Measurements from ENCODE around the gene PRKCB. TPM values are rescaled to one million over a fixed set of nuclear protein-coding genes. Genes with fewer than 3 reads are reported as not detected.
A peak's percentile ranks its signal among the peaks of the same experiment; 100 is the strongest.

The PRKCB gene
- total RNA-seq, 3 donors from 2014 or later, result 41.4 to 66.8 (median 63.3) TPM

DNA sequence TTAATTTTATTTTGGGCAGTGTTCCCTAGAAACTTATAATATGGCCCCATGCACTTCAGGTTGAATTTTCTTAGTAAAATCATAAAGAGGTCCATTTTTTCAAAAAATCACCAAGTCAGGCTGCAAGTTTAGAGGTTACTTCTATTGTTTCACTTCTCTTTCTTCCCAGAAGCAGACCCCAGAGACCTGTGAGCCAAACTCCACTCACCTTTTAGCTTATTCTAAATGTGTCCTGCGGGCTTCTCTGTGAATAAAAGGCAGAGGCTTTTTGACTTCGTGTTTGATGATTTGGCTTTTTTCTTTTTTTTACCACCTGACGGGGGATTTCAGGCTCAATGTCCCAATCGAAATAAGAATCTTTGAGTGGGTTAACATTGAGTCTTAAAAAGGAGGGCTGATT, 7.4 kb downstream of the PRKCB start:
- Mint-ChIP-seq H3K4me1 (ENCODE audit: low read depth) (peaks cover 82% of the 10 kb centered on the region), H3K36me3 (ENCODE audit: insufficient read depth) (peaks cover 35% of the 10 kb centered on the region), H3K4me3 (peak overlapping the region; percentile 20), H3K27me3 (ENCODE audit: low read depth) (no peaks in the 10 kb centered on the region), H3K9me3 (no peaks in the 10 kb centered on the region)
- DNase-seq (no peak), ATAC-seq (no peak)

DNA sequence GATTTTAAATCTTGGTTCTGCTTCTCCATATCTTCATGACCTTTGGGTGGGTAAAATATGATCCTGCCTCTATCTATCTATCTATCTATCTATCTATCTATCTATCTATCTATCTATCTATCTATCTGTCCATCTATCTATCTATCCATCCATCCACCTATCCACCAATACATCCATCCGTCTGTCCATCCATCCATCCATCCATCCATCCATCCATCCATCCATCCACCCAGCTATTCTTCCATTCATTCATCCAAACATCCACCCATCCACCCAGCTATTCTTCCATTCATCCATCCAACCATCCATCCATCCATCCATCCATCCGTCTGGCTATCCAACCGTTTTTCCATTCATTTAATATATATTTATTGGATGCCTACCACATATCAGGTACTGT, 11.5 kb downstream of the PRKCB start:
- DNase-seq (no peak), ATAC-seq (no peak)
- Mint-ChIP-seq H3K27me3 (ENCODE audit: low read depth) (no peaks in the 10 kb centered on the region), H3K9me3 (no peaks in the 10 kb centered on the region), H3K4me1 (ENCODE audit: low read depth) (peaks cover 85% of the 10 kb centered on the region), H3K36me3 (ENCODE audit: insufficient read depth) (peaks cover 30% of the 10 kb centered on the region), H3K4me3 (no peak overlapping the region)

DNA sequence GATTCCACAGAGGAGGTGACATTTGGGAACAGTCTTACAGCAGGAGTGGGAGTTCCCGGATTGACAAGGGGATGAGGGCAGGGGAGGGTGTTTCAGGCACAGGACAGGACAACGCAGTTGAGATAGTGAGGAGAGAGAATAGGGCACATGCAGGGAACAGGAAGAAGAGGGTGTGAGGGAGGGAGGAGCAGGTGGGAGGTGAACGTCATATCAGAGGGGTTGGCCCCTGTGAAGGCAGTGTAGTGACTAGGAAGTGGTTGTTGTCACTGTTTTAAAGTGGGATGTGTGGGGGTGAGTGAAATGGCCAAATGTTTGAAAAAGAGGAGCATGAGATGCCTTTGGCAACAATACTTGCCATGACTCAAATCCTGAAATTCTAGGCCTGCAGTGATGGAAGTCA, 12.2 kb downstream of the PRKCB start:
- ATAC-seq (peak; percentile 84 to 91), DNase-seq (peak; percentile 46)
- Mint-ChIP-seq H3K36me3 (ENCODE audit: insufficient read depth) (peaks cover 30% of the 10 kb centered on the region), H3K27me3 (ENCODE audit: low read depth) (no peaks in the 10 kb centered on the region), H3K4me1 (ENCODE audit: low read depth) (peaks cover 85% of the 10 kb centered on the region), H3K9me3 (no peaks in the 10 kb centered on the region), H3K4me3 (peak overlapping the region; percentile 9)

DNA sequence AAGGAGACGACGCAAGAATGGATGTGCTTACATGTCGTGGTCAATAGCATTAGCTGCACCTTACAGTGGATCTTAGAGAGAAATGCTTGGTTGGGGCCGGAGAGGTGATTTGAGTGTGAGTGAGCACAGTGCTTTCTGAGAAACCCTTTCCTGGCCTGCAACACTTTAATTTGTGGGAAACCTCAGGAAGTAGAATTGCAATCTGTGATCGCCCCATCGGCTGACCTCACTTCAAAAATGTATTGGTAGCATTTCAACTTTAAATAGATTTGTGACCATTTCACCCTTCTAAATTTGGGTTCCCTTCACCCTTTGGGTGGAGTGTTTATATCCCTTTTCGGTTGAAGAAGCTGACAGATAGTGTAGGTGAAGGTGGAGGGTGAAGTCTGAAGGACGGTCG, 13.2 kb downstream of the PRKCB start:
- Mint-ChIP-seq H3K36me3 (ENCODE audit: insufficient read depth) (peaks cover 29% of the 10 kb centered on the region), H3K4me3 (no peak overlapping the region)
- ATAC-seq, result no peak

DNA sequence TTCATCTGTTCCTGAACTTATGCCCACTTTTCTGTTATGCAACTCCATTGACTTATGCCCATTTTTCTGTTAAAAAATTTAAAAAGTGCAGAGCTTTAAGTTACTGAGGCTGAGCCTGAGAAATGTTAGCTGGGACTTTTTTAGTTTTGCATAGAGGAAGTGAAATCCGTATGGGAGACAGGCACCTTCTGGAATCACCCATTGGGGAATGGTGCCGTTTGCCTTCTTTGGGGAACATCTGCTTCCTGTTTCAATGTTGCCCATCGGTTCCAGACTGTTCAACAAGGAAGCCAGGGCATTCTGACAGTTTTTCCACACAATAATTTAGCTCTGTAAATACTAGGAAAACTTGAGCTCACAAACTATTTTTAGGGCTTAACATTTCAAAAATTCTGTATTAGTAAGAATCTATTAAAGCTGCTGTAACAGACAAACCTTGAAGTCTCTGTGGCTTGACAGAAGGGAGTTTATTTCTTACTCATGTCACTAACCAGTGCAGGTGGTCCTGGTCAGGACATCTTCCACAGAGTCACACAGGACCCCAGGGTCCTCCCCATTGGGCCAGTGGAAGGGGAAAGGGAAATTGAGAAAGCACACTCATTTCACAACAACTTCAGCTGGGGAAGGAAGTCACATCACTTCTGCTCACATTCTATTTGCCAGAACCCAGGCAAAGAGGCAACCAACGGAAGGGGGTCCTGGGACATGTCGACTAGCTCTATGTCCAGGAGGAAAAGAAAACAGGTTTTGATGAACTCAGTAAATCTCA, 17.2 kb downstream of the PRKCB start:
- H3K27me3 Mint-ChIP-seq (ENCODE audit: low read depth), result no peaks in the 10 kb centered on the region
- ATAC-seq (peak; percentile 32 to 35), DNase-seq (no peak)
- H3K9me3 Mint-ChIP-seq, result no peaks in the 10 kb centered on the region
- no peak overlapping the region for H3K4me3 Mint-ChIP-seq
- peaks cover 93% of the 10 kb centered on the region for H3K4me1 Mint-ChIP-seq (ENCODE audit: low read depth)
- H3K36me3 Mint-ChIP-seq (ENCODE audit: insufficient read depth), result peaks cover 16% of the 10 kb centered on the region

More for the DNA sequence above, 13.2 kb downstream of the PRKCB start:
- Mint-ChIP-seq H3K27me3 (ENCODE audit: low read depth) (no peaks in the 10 kb centered on the region), H3K9me3 (no peaks in the 10 kb centered on the region), H3K4me1 (ENCODE audit: low read depth) (peaks cover 86% of the 10 kb centered on the region)
- DNase-seq, result no peak

DNA sequence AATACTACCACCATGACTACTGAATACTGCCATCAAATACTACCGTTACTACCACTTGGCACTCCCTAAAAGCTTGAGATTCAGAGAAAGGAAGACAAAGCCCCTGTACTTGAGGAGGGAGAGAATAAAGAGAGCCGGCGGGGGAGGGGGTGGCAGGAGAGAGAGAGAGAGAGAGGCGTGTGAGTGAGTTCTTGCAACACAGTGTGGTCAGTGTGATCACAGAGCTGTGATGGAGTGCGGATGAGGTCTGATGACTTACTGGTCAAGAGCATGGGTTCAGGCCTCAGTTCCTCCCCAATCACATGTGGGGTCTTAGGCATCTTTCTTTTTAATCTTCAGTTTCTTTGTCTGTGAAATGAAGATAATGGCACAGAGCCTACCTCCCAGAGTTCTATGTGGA, 19.2 kb downstream of the PRKCB start:
- Mint-ChIP-seq H3K36me3 (ENCODE audit: insufficient read depth) (peaks cover 12% of the 10 kb centered on the region), H3K9me3 (no peaks in the 10 kb centered on the region), H3K27me3 (ENCODE audit: low read depth) (no peaks in the 10 kb centered on the region), H3K4me1 (ENCODE audit: low read depth) (peaks cover 95% of the 10 kb centered on the region), H3K4me3 (no peak overlapping the region)
- ATAC-seq (no peak), DNase-seq (no peak)

DNA sequence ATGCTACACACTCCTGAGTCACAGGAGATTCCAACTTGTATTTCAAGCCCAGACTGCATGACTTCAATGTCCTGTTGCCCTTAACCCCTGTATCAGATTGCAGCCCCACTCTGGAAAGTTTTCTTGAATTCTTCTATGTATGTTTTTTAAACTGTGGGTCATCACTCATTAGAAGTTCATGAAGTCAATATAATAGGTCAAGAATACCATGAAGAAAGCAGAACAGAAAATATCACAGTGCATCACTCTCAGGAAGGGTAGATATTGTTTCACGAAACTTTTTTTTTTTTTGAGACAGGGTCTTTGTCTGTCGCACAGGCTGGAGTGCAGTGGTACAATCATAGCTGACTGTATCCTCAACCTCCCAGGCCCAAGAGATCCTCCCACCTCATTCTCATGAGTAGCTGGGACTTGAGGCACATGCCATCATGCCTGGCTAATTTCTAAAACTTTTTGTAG, 20.5 kb downstream of the PRKCB start:
- H3K4me3 Mint-ChIP-seq, result no peak overlapping the region
- no peak for DNase-seq
- ATAC-seq, result peak in 1 of 2 donors; percentile 38

DNA sequence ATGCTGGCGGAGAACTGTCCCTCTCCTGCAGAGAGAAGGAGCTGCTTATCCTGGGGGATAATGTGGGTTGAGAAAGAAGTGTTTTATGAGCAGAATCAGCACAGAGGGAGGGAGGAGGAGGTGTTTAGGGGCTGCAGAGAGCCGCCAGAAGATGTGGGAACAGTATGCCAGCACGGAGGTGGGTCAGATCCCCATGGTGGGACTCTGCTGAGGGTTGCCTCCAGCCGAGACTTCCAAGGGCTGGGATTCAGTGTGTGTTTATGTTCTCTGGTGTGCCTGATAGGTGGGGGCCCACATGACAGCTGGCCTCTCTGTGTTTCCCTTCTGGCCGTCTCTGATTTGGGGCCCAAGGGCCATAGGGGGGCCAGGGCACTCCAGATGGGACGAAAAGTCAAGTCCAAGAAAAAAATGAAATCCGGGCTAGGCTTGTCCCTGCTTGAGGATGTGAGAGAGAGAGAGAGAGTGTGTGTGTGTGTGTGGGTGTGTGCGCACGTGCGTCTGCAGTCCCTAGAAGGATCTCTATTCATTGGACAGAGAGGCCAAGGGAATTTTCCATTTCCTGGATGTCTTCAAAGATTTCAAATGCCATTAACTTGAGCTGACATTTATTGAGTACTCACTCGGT, 21.6 kb downstream of the PRKCB start:
- H3K4me1 Mint-ChIP-seq (ENCODE audit: low read depth), result peaks cover 89% of the 10 kb centered on the region
- H3K27me3 Mint-ChIP-seq (ENCODE audit: low read depth), result no peaks in the 10 kb centered on the region
- no peak overlapping the region for H3K4me3 Mint-ChIP-seq
- DNase-seq (no peak), ATAC-seq (no peak)
- peaks cover 4% of the 10 kb centered on the region for H3K36me3 Mint-ChIP-seq (ENCODE audit: insufficient read depth)
- H3K9me3 Mint-ChIP-seq, result no peaks in the 10 kb centered on the region

More for the DNA sequence above, 20.5 kb downstream of the PRKCB start:
- H3K4me1 Mint-ChIP-seq (ENCODE audit: low read depth), result peaks cover 88% of the 10 kb centered on the region
- H3K9me3 Mint-ChIP-seq, result no peaks in the 10 kb centered on the region
- no peaks in the 10 kb centered on the region for H3K27me3 Mint-ChIP-seq (ENCODE audit: low read depth)
- peaks cover 6% of the 10 kb centered on the region for H3K36me3 Mint-ChIP-seq (ENCODE audit: insufficient read depth)

DNA sequence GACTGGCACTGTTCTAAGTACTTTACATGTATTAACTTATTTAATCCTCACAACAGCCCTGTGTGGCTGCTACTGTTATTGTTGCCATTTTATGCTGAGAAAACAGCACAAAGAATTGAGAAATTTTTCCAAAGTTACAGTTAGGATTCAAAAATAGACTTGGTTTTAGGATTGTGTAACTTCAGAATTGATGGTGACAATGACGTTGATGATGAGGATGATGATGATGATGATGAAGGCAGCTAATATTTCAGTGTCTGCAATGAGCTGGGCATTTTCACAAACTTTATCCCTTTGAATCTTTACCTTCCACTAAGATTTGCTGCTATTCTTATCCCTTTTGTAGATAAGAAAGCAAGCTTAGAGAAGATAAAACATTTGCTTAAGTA, 22.1 kb downstream of the PRKCB start:
- no peak for ATAC-seq
- H3K36me3 Mint-ChIP-seq (ENCODE audit: insufficient read depth), result peaks cover 4% of the 10 kb centered on the region
- H3K27me3 Mint-ChIP-seq (ENCODE audit: low read depth), result no peaks in the 10 kb centered on the region
- H3K4me1 Mint-ChIP-seq (ENCODE audit: low read depth), result peaks cover 87% of the 10 kb centered on the region
- H3K4me3 Mint-ChIP-seq, result no peak overlapping the region
- no peak for DNase-seq
- H3K9me3 Mint-ChIP-seq, result no peaks in the 10 kb centered on the region

DNA sequence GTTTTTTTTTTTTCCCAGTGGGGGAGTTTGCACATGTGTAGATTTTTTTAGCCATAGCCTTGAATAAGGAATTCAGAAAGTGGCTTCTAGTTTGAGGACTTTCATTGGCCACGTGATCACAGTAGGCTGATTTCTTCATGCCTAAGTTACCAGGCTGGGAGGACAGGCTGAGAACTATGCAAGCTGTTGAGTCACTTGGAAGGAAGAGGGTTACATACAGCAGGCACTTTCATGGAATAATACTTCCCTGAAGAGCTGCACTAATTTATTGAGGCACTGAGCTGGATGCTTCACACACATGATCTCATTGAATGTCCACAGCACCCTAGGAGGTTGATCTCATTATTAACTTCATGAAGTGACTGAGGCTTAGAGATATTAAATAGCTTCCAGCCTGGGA, 22.8 kb downstream of the PRKCB start:
- Mint-ChIP-seq H3K27me3 (ENCODE audit: low read depth) (no peaks in the 10 kb centered on the region), H3K4me3 (no peak overlapping the region), H3K4me1 (ENCODE audit: low read depth) (peaks cover 85% of the 10 kb centered on the region), H3K9me3 (no peaks in the 10 kb centered on the region), H3K36me3 (ENCODE audit: insufficient read depth) (peaks cover 2% of the 10 kb centered on the region)
- ATAC-seq (no peak), DNase-seq (no peak)

DNA sequence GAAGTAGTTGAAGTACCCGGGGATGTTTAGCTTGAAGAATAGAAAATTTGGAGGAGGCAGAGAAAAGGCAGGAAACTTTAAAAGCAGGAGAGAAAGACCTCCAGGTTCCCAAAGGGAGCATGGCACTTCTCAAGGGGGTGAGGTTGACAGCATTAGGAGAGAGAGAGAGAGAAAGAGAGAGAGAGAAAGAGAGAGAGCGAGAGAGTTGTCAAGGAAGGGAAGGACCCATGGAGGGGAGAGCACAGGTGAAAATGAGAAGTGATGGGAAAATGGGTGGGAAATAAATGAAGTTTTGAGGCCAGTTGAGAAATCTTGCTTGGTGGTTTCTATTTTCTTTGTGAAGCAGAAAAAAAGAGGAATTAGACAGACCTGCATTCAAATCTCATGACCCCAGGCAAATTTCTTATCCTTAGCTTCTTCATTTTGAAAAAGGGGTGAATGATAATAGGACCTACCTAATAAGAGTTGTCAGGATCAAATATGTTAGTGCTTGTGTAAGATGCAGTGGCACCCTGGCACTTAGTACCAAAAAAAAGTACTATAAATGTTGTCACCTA, 24.0 kb downstream of the PRKCB start:
- no peaks in the 10 kb centered on the region for H3K27me3 Mint-ChIP-seq (ENCODE audit: low read depth)
- H3K4me1 Mint-ChIP-seq (ENCODE audit: low read depth), result peaks cover 86% of the 10 kb centered on the region
- no peaks in the 10 kb centered on the region for H3K9me3 Mint-ChIP-seq
- H3K4me3 Mint-ChIP-seq, result no peak overlapping the region
- ATAC-seq (no peak), DNase-seq (no peak)
- no peaks in the 10 kb centered on the region for H3K36me3 Mint-ChIP-seq (ENCODE audit: insufficient read depth)

DNA sequence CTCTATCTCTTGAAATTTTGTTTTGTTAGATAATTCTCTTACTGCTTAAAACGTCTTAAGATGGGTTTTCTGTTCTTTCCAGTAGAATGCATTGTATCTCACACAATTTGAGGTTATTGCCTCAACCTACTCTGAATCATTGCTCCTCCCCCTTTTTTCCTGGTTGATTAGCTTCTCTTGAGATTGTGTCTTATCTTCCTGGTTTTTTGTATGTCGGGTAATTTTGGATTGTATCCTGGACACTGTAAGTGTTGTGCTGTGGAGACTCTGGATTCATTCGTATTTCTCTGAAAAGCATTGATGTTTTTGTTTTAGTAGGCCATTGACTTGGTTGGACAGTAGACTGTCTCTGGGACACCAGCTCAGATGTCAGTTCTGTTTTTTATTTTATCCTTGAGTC, 26.1 kb downstream of the PRKCB start:
- peaks cover 81% of the 10 kb centered on the region for H3K4me1 Mint-ChIP-seq (ENCODE audit: low read depth)
- H3K4me3 Mint-ChIP-seq, result no peak overlapping the region
- ATAC-seq (no peak), DNase-seq (no peak)
- H3K9me3 Mint-ChIP-seq, result no peaks in the 10 kb centered on the region
- H3K27me3 Mint-ChIP-seq (ENCODE audit: low read depth), result no peaks in the 10 kb centered on the region
- H3K36me3 Mint-ChIP-seq (ENCODE audit: insufficient read depth), result no peaks in the 10 kb centered on the region

DNA sequence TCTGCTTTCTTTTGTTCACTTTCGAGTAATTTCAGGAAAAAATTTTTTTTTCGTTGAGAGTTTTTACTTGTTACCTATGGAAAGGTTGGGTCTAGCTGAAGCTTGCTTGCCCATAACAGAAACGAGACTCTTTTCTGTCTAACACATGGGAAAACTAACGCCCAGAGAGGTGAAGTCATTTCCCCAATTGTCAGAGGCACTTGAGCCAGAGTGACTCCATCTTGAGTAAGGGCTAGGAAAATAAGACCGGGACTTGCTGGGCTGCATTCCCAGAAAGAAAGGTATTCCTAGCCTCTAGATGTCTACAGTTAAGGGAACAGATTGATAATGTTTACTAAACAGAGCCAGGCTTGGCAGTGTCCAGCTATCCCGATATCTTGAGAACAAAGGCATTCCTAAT, 26.8 kb downstream of the PRKCB start:
- DNase-seq, result no peak
- no peak overlapping the region for H3K4me3 Mint-ChIP-seq
- no peaks in the 10 kb centered on the region for H3K9me3 Mint-ChIP-seq
- no peaks in the 10 kb centered on the region for H3K36me3 Mint-ChIP-seq (ENCODE audit: insufficient read depth)
- H3K4me1 Mint-ChIP-seq (ENCODE audit: low read depth), result peaks cover 81% of the 10 kb centered on the region
- H3K27me3 Mint-ChIP-seq (ENCODE audit: low read depth), result no peaks in the 10 kb centered on the region
- ATAC-seq, result no peak

DNA sequence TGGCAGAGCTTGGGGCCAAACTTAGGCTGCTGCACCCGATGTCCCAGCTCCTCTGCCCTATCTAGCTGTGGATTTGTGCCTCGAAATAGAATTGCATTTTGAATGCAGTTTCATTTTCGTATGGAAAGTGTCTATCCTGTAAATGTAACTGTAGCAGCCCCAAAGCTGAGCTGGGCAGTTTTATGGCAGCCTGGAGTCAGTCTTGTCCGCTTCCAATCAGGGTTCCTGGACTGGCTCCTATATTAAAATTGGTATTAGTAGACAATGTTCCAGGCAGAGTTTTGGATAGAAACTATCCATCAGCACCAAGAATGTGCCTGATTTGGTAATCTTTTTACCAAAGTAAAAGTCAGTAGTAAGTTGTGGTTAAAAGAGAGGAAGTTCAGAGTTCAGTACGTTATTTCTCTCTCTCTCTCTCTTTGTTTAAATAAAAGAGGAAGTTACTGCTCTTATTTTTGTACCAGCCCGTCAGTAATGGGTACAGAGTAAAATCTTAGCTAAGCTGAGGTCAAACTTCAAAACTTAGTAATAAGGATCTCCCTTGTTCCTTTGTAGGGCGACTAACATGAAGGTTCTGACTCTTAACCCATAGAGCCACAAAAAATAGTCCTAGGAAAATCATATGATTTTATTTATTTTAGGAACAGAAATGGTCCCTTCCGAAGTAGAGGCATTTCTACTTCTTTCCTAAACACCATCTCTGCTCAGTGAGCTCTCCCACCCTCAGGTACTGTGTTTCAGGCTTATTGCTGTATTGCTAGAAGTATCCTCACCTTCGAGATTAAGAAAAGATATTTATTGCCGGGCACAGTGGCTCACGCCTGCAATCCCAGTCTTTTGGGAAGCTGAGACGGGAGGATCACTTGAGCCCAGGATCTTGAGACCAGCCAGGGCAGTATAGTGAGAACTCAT, 28.0 kb downstream of the PRKCB start:
- Mint-ChIP-seq H3K4me1 (ENCODE audit: low read depth) (peaks cover 81% of the 10 kb centered on the region), H3K9me3 (no peaks in the 10 kb centered on the region), H3K4me3 (peak overlapping the region; percentile 79), H3K36me3 (ENCODE audit: insufficient read depth) (no peaks in the 10 kb centered on the region), H3K27me3 (ENCODE audit: low read depth) (no peaks in the 10 kb centered on the region)
- ATAC-seq (peak; percentile 79), DNase-seq (no peak)

All from activated T-cell treated with anti-CD3 and anti-CD28 coated beads, Interleukin-2, amount 50 U/mL, for 4 hours (primary cell).